Stimulated activated CD8-positive, alpha-beta memory T cell treated with anti-CD3 and anti-CD28 coated beads, Interleukin-12 subunit alpha, Interleukin-12 subunit beta, amount 100 ng/mL, for 24 hours (primary cell): ENCODE results near the gene SLC41A1.
"Not testable (repeated sequence)": the region's sequence is repeated elsewhere in the genome, so short reads cannot be mapped to it uniquely, and the experiment has no call there.

Source experiments
- DNase-seq: peaks from one replicate; pipeline ENCODE4 v3.0.0-alpha.2; 2020; ENCODE audit errors: extremely low read depth

Gene SLC41A1

GRCh38 chr1:205812878-205813754 is at the start of gene SLC41A1:
TSS of gene SLC41A1 (minus strand) at chr1:205813198. CDS start at chr1:205810441, 2,757 bp downstream.
- DNase-seq: peak; percentile 73

GRCh38 chr1:205861540-205861939 is 48.5 kb upstream of the SLC41A1 start:
- no peak for DNase-seq

DNA sequence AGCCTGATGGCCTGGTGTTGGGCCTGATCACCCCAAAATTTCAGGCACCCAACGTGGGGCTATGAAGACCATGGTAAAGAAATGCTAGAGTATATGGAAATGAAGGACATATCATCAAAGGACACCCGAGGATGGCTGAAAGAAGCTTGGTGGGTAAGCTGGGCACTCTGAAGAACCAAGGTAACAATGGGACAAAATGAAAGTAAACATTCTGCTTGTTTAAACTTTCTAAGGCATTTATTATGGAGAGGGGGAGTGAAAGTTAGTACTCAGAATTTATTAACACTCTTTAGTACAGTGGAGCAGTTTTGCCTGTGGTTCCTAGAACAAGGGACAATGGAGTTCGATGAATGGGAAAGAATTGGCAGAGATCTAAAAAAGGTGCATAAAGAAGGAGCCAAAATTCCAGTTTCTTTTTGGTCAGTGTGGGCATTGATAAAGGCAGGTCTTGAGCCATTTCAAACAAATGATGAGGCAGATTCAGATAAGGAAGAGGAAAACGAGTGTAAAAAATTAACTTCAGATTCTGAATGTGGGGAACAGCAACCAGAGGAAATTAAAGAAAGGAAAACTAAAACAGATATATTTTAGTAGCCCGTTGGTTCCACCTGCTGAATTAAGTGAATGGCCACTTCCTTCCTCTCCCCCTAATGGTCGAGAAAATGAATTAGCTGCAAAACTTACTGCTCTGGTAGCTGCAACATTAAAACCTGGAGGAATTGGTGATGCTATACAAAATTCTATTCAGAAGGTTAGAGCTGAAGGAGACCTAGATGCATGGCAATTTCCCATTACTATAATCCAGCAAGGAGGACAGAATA is 45.4 kb upstream of the SLC41A1 start:
- no peak for DNase-seq

GRCh38 chr1:205857501-205857900 is 44.5 kb upstream of the SLC41A1 start:
- not testable (repeated sequence) for DNase-seq

DNA sequence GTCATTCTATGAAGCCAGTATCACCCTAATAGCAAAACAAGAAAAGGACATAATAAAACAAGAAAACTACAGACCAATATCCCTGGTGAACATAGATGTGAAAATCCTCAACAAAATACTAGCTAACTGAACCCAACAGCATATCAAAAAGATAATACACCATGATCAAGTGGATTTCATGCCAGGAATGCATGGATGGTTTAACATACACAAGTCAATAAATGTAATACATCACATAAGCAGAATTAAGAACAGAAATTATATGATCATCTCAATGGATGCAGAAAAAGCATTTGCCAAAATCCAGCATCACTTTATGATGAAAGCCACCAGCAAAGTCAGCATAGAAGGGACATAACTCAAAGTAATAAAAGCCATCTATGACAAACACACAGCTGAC is 43.4 kb upstream of the SLC41A1 start:
- DNase-seq: no peak

GRCh38 chr1:205852969-205853368 is 40.0 kb upstream of the SLC41A1 start:
- DNase-seq: no peak

DNA sequence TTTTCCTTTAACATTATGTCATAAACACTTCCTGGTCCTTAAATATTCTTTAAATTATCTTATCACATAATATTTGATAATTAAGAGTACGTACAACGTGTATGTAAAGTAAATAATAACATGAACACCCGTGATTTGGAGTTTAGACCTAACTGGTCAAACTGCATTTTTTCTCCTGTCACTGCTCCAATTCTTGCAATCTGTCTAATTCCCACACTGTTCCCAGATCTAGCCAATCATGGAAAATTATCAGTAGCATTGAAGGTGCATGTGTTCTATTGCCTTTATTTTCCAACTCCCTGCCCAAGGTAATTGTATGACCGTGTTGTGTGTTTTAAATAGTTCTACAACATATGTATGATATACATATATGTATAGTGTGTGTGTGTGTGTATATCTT is 39.0 kb upstream of the SLC41A1 start:
- DNase-seq: no peak

GRCh38 chr1:205849619-205850355 is 36.8 kb upstream of the SLC41A1 start, which contains the start of gene PM20D1:
TSS of gene PM20D1 (minus strand) at chr1:205850132. CDS start at chr1:205850072, 60 bp downstream.
- peak; percentile 31 for DNase-seq

- DNase-seq: no peak
Observed at GRCh38 chr1:205843036-205843859, 30.2 kb upstream of the SLC41A1 start.

- DNase-seq: no peak
Observed at GRCh38 chr1:205842229-205842628, 29.2 kb upstream of the SLC41A1 start.

DNA sequence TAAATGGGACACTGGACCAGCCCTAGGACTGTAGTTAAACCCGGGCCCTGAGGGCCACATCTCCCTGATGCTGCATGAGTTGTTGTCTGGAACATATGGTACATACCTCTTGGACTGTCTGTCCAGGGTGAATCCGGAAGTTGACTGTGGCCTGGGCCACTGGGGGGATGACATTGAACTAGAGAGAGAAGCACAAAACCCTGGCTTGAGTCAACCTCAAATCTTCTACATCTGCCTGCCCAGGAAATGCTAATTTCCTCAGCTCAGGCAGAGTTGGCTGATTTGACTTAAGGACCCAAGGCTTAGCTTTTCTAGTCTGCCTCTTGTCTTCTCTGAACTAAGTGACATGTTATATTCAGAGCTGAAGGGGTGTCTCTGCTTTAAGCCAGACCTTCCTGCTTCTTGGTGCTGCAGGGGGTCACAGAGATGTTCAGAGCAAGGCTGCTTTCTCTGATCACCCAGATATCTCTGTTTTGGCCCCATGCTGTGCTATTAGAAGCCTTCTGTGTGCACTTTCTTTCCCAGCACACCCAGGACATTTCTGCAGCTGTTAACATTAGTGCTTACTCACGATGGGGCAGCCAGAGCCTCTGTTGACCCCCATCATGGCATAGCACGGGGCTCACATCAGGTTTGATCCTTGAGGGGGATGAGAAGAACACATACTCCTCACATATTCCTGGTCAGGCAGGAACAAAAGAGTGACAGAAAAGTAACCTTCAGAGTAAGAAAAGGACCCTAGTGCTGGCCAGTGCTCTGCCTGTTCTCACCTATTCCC is 27.3 kb upstream of the SLC41A1 start:
- DNase-seq: no peak

DNA sequence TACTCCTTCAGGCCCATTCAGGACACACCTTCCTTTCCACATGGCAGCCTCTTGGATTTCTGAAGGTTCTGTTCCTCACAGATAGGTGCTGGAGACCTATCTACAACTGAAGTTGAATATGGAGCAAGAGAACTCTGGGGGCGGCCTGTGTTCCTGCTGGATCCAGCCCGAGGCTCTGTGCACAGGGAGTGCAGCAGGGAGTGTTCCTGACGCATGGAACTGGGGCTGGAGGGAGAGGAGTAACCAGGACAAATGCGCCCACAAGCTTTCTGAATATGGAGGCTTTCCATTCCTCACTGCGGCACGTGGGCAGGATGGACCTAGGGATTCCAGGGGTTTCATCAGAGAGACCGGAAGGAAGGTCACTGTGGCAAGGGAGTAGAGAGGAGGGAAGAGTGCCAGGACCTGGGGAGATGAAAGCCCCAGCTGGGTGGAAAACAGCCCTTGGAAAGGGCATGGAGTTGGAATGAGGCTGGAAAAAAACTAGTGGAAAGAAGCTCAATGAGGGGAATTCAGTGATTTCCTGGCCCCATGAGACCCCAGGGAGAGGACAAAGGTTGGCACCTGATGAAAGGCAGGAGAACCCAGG is 24.5 kb upstream of the SLC41A1 start:
- DNase-seq: no peak

DNA sequence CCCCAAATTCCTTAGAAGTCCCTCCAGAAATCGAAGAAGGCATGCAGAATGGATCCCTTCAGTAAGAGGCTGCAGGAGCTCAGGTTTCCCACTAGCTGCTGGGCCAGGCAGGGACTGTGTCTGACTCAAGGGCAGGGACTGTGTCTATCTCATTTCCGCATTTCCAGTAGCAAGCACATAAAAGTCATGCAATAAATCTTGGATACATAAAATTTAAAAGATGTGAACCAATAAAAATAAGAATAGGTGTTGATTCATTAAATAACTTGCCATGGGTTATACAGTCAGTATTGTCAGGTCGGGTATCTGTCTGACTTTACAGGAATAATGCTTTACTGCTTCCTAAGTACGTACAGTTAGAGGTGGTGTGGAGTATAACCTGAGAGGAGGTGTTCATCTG is 21.8 kb upstream of the SLC41A1 start:
- no peak for DNase-seq

- DNase-seq: no peak
Observed at GRCh38 chr1:205832326-205832751, 19.3 kb upstream of the SLC41A1 start.

DNA sequence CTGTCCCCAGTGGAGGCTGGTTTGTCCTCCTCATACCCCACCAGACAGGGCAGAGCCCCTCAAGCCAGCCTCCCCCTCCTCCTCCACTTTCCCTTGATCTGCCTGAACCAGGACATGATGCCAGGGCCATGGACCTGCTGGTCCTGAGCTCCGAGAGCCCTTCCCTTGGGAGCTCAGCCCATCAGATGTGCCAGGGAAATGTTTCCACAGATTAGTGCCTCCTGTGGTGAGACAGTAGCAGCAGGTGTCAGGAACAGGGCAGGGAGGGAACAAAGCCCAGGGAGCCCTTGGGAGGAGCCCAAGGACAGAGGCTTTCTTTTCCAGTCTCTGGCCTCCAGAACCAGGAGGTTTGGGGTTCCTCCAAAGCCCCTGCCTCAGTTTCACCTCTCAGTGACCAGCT is 14.6 kb upstream of the SLC41A1 start:
- no peak for DNase-seq

DNA sequence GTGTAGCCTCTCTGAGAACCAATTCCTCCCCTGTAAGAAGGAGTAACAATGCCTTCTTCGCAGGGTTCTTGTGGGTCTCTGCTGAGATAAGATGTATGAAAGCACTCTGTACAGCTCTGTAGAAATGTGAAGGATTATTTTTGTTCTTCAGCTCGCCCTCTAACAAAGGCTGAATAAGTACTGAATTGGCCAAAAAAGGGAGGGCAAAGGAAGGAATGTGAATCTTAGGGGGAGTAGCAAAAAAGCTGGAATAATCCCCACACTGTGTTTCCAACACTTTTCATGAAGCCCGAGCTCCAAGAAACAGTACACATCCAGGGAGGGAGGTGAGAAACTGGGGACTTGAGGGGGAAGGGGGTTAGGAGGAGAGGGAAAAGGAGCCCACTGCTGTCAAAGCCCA is 14.0 kb upstream of the SLC41A1 start:
- DNase-seq: no peak

- DNase-seq: no peak
Observed at GRCh38 chr1:205826016-205826806, 13.2 kb upstream of the SLC41A1 start.

- no peak for DNase-seq
Observed at GRCh38 chr1:205824180-205824579, 11.2 kb upstream of the SLC41A1 start.

GRCh38 chr1:205823260-205823659 is 10.3 kb upstream of the SLC41A1 start:
- not testable (repeated sequence) for DNase-seq
